A673 (cell line): ENCODE measurements around the gene SPINK8. TPM values are rescaled to one million over a fixed set of nuclear protein-coding genes. Genes with fewer than 3 reads are reported as not detected.

Experiments
- BruUV-seq: library from RNA; stranded (reverse); fragments of 400-500 nt; replicated peaks from 2 replicates; lab custom pipeline; 2021; lab: Mats Ljungman, UMichigan
- CTCF ChIA-PET: fragments of 300-600 bp; sonication (Branson Sonifier 250); formaldehyde crosslinking; loops from one replicate; lab custom pipeline; 2022; ENCODE audit warnings: antibody characterized with exemption; lab: Charles Lee
- POLR2A ChIA-PET: fragments of 300-600 bp; sonication (Branson Sonifier 250); formaldehyde crosslinking; loops from one replicate; lab custom pipeline; 2022; ENCODE audit warnings: antibody characterized with exemption; ENCODE audit not compliant: low non-redundant PET; lab: Charles Lee
- DNase-seq: peaks from one replicate; pipeline ENCODE4 v3.0.0-alpha.2; 2015; ENCODE audit warnings: low spot score
- H3K27ac ChIP-seq: fragments of 200-600 bp; sonication (generic); 2 replicates; pipeline ENCODE4 v1.5.1; 2016; ENCODE audit warnings: mixed run types, low read depth, mild to moderate bottlenecking, mixed read lengths, antibody characterized with exemption, low read length; ENCODE audit not compliant: poor library complexity, severe bottlenecking
- H3K27me3 ChIP-seq: fragments of 200-600 bp; sonication (generic); replicated peaks from 2 replicates; pipeline ENCODE4 v1.6.1; 2017; ENCODE audit warnings: mixed run types, low read depth, mild to moderate bottlenecking, mixed read lengths, antibody characterized with exemption, low read length; ENCODE audit not compliant: insufficient read depth, poor library complexity
- H3K36me3 ChIP-seq: fragments of 200-600 bp; sonication (generic); 2 replicates; pipeline ENCODE4 v1.6.1; 2016; ENCODE audit warnings: mixed run types, mild to moderate bottlenecking, mixed read lengths, antibody characterized with exemption, low read length; ENCODE audit not compliant: insufficient read depth, poor library complexity, severe bottlenecking
- H3K4me1 ChIP-seq: fragments of 200-600 bp; sonication (generic); 2 replicates; pipeline ENCODE4 v1.6.1; 2017; ENCODE audit warnings: mixed run types, mild to moderate bottlenecking, mixed read lengths, antibody characterized with exemption, low read length; ENCODE audit not compliant: insufficient read depth, poor library complexity, severe bottlenecking
- H3K4me3 ChIP-seq: fragments of 200-600 bp; sonication (generic); 2 replicates; pipeline ENCODE4 v1.5.1; 2016; ENCODE audit warnings: low read depth, mixed run types, mild to moderate bottlenecking, mixed read lengths, low read length; ENCODE audit not compliant: poor library complexity, severe bottlenecking
- H3K9me3 ChIP-seq: fragments of 200-600 bp; sonication (generic); 2 replicates; pipeline ENCODE4 v1.6.1; 2016; ENCODE audit warnings: mixed run types, low read depth, mild to moderate bottlenecking, mixed read lengths, antibody characterized with exemption, low read length; ENCODE audit not compliant: poor library complexity, severe bottlenecking
- EZH2 ChIP-seq: fragments of 200-600 bp; sonication (generic); IDR thresholded peaks from 2 replicates; pipeline ENCODE4 v1.6.1; 2017; ENCODE audit warnings: borderline replicate concordance, low read depth, mild to moderate bottlenecking, mixed read lengths, antibody characterized with exemption, low read length; ENCODE audit not compliant: poor library complexity, severe bottlenecking
- intact Hi-C: fragments of 100-400 bp; cut with micrococcal nuclease; formaldehyde crosslinking; loops from one replicate; pipeline ENCODE4 v1.10.0; 2022; ENCODE audit not compliant: unreplicated experiment
- total RNA-seq: library from RNA; stranded (reverse); gene quantifications from 2 replicates; pipeline ENCODE4 v1.2.3, GENCODE V29; 2021
- TF ChIP-seq, protein P1 (sequence below): fragments of 300-800, 200-600 bp; sonication (generic); conservative IDR thresholded peaks from 2 replicates; pipeline ENCODE4 v1.5.1; 2017; ENCODE audit warnings: low read depth, mild to moderate bottlenecking, antibody characterized with exemption, low read length, moderate library complexity, mixed read lengths

The SPINK8 gene
- total RNA-seq, 1 experiment from 2014 or later, result not detected

DNA sequence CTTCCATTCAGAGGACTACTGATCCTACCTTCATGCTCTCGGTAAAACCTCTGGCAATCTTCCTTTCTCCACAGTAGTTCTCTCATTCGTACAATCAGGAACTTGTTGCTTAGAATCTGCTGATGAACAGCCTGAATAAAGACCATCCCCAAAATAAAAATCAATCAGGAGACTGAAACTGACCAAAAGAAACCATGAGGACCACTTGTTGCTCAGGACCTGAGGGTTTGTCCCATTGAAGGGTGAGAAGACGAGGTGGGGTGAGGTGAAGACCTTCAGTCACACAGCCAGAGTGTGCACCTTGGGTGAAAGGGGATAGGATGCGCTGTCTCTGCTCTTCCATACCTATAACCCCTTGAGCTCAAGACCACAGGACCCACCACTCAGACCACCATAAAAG, 36.8 kb downstream of the SPINK8 start:
- TF ChIP-seq, protein P1, sequence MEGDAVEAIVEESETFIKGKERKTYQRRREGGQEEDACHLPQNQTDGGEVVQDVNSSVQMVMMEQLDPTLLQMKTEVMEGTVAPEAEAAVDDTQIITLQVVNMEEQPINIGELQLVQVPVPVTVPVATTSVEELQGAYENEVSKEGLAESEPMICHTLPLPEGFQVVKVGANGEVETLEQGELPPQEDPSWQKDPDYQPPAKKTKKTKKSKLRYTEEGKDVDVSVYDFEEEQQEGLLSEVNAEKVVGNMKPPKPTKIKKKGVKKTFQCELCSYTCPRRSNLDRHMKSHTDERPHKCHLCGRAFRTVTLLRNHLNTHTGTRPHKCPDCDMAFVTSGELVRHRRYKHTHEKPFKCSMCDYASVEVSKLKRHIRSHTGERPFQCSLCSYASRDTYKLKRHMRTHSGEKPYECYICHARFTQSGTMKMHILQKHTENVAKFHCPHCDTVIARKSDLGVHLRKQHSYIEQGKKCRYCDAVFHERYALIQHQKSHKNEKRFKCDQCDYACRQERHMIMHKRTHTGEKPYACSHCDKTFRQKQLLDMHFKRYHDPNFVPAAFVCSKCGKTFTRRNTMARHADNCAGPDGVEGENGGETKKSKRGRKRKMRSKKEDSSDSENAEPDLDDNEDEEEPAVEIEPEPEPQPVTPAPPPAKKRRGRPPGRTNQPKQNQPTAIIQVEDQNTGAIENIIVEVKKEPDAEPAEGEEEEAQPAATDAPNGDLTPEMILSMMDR, result no peak
- no peak for TF ChIP-seq EZH2
- no peaks in the 10 kb centered on the region for H3K9me3 ChIP-seq
- no peak overlapping the region for H3K27ac ChIP-seq
- H3K36me3 ChIP-seq, result peaks cover 2% of the 10 kb centered on the region
- DNase-seq, result no peak
- intact Hi-C loops, result no loop called here
- ChIA-PET POLR2A (no interaction called here), CTCF (no interaction called here)
- H3K4me1 ChIP-seq, result no peaks in the 10 kb centered on the region
- no peaks in the 10 kb centered on the region for H3K27me3 ChIP-seq
- H3K4me3 ChIP-seq, result no peak overlapping the region
- BruUV-seq, result no TSS peak

- Histone ChIP-seq H3K4me1 (no peaks in the 10 kb centered on the region), H3K27ac (no peak overlapping the region), H3K36me3 (peaks cover 2% of the 10 kb centered on the region), H3K27me3 (no peaks in the 10 kb centered on the region), H3K4me3 (no peak overlapping the region), H3K9me3 (no peaks in the 10 kb centered on the region)
- TF ChIP-seq, protein P1, result no peak
- no peak for TF ChIP-seq EZH2
- no TSS peak for BruUV-seq
- intact Hi-C loops, result no loop called here
- ChIA-PET POLR2A (no interaction called here), CTCF (no interaction called here)
- no peak for DNase-seq
These were observed 38.7 kb downstream of the SPINK8 start for GRCh38 chr3:48294611-48295263.

GRCh38 chr3:48289659-48290058, 43.8 kb downstream of the SPINK8 start:
- Histone ChIP-seq H3K27me3 (no peaks in the 10 kb centered on the region), H3K4me1 (no peaks in the 10 kb centered on the region), H3K36me3 (no peaks in the 10 kb centered on the region), H3K4me3 (no peak overlapping the region), H3K9me3 (no peaks in the 10 kb centered on the region), H3K27ac (no peak overlapping the region)
- ChIA-PET CTCF (no interaction called here), POLR2A (no interaction called here)
- intact Hi-C loops, result no loop called here
- TF ChIP-seq EZH2, result no peak
- TF ChIP-seq, protein P1, result no peak
- BruUV-seq, result no TSS peak
- no peak for DNase-seq
